ENCODE data around the gene NDUFV2.

Gene NDUFV2

DNA sequence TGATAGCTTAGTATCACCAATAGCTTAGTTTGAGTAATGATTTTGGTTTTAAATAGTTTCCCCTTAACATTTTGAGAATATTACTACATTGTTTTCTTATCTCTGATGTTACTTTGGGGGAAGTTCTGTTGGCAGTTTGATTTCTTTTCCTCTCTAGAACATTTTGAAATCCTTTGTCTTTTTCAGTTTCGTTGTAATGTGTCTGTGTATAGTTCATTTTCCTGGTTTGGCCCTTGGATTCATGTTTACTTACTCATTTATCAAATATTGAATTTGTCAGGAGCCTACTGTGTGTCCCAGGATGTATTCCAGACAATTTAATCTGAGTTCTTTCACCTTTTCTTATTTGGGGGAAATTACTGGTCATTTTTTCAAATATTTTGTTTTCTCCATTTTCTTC lies 50.8 kb downstream of the NDUFV2 start:
- no peaks in the 10 kb centered on the region for H3K9me2 ChIP-seq (replicated peaks; ENCODE audit: insufficient read depth, low read length)
- no peak overlapping the region for H2AFZ ChIP-seq (ENCODE audit: low read depth, low read length, severe bottlenecking)
- no peak overlapping the region for H3K27ac ChIP-seq (ENCODE audit: low read depth, low read length)
- no peaks in the 10 kb centered on the region for H3K27me3 ChIP-seq (ENCODE audit: low read length)
- H3K9me3 ChIP-seq (ENCODE audit: insufficient read depth, low read length): no peaks in the 10 kb centered on the region
- 0 out of 2 replicates have a peak, but pooled peaks cover 3% of the 10 kb centered on the region for H3K36me3 ChIP-seq (ENCODE audit: low read length)
- peaks cover 16% of the 10 kb centered on the region; the same call in 1 of the 2 replicates for H4K20me1 ChIP-seq (ENCODE audit: low read depth, low read length)
- TF ChIP-seq EZH2phosphoT487 (conservative IDR thresholded peaks at IDR 0.05; ENCODE audit: low read length): no peak
- TF ChIP-seq, protein P1, sequence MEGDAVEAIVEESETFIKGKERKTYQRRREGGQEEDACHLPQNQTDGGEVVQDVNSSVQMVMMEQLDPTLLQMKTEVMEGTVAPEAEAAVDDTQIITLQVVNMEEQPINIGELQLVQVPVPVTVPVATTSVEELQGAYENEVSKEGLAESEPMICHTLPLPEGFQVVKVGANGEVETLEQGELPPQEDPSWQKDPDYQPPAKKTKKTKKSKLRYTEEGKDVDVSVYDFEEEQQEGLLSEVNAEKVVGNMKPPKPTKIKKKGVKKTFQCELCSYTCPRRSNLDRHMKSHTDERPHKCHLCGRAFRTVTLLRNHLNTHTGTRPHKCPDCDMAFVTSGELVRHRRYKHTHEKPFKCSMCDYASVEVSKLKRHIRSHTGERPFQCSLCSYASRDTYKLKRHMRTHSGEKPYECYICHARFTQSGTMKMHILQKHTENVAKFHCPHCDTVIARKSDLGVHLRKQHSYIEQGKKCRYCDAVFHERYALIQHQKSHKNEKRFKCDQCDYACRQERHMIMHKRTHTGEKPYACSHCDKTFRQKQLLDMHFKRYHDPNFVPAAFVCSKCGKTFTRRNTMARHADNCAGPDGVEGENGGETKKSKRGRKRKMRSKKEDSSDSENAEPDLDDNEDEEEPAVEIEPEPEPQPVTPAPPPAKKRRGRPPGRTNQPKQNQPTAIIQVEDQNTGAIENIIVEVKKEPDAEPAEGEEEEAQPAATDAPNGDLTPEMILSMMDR (IDR thresholded peaks at IDR 0.05; ENCODE audit: insufficient read depth, low read length, poor library complexity, severe bottlenecking): no peak
- no peak overlapping the region for H3K9ac ChIP-seq (ENCODE audit: low read length)
- H3K4me3 ChIP-seq (ENCODE audit: insufficient read depth, low read length, poor library complexity, severe bottlenecking): no peak overlapping the region
- H3K4me2 ChIP-seq (ENCODE audit: low read depth, low read length, poor library complexity, severe bottlenecking): no peak overlapping the region
- H3F3A ChIP-seq (ENCODE audit: insufficient read depth): no peaks in the 10 kb centered on the region
- peaks cover 93% of the 10 kb centered on the region for H3K79me2 ChIP-seq (ENCODE audit: insufficient read depth, low read length)

DNA sequence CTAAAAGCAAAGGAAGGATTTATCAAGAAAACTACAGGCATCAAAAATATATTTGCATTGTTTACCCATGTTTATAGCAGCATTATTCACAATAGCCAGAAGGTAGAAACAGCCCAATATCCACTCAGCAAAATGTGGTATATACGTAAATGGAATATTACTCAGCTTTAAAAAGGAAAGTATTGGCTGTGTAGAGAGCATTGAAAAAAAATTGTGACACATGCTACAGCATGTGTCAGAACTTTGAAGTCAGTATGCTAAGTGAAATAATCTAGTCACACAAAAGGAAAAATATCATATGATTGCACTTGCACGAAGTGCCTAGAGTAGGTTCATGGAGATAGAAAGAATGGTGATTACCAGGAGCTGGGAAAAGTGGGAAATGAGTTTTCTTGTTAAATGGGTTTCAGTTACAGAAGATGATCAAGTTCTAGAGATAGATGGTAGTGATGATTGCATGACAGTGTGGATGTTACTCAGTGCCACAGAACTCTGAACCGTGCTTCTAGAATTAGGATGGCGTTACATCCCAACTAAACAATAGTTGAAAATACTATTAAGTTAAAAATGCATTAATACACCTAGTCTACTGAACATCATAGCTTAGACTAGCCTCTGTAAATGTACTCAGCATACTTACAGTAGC lies 54.2 kb downstream of the NDUFV2 start:
- Histone ChIP-seq H3K4me2 (ENCODE audit: low read depth, low read length, poor library complexity, severe bottlenecking) (no peak overlapping the region), H3F3A (ENCODE audit: insufficient read depth) (no peaks in the 10 kb centered on the region), H4K20me1 (ENCODE audit: low read depth, low read length) (0 out of 2 replicates have a peak, but pooled peaks cover 10% of the 10 kb centered on the region), H3K79me2 (ENCODE audit: insufficient read depth, low read length) (peaks cover 81% of the 10 kb centered on the region), H3K9ac (ENCODE audit: low read length) (no peak overlapping the region), H3K27me3 (ENCODE audit: low read length) (no peaks in the 10 kb centered on the region), H3K4me3 (ENCODE audit: insufficient read depth, low read length, poor library complexity, severe bottlenecking) (no peak overlapping the region), H3K9me3 (ENCODE audit: insufficient read depth, low read length) (no peaks in the 10 kb centered on the region), H2AFZ (ENCODE audit: low read depth, low read length, severe bottlenecking) (no peak overlapping the region), H3K27ac (ENCODE audit: low read depth, low read length) (no peak overlapping the region), H3K36me3 (ENCODE audit: low read length) (0 out of 2 replicates have a peak, but pooled peaks cover 3% of the 10 kb centered on the region), H3K9me2 (replicated peaks; ENCODE audit: insufficient read depth, low read length) (no peaks in the 10 kb centered on the region)
- TF ChIP-seq EZH2phosphoT487 (conservative IDR thresholded peaks at IDR 0.05; ENCODE audit: low read length): no peak
- TF ChIP-seq, protein P1 (IDR thresholded peaks at IDR 0.05; ENCODE audit: insufficient read depth, low read length, poor library complexity, severe bottlenecking): no peak

DNA sequence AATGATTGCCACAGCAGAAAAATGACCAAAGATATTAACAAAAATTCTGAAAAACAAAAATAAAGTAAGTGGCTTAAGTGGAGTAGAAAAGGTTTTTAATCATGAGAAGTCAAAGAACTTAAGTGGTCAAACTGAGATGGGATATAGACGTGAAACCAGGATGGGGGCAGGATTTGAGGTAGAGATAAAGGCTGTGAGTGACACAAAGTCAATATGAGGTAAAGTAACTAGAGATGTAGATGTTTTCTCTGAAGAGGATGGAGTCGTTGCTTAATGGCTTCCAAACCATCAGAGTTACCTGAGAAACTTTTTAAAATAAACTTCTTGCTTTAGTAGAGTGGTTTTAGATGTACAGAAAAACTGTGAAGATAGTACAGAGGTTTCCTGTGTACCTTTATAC lies 55.3 kb downstream of the NDUFV2 start:
- Histone ChIP-seq H3K4me2 (ENCODE audit: low read depth, low read length, poor library complexity, severe bottlenecking) (no peak overlapping the region), H2AFZ (ENCODE audit: low read depth, low read length, severe bottlenecking) (no peak overlapping the region), H4K20me1 (ENCODE audit: low read depth, low read length) (0 out of 2 replicates have a peak, but pooled peaks cover 10% of the 10 kb centered on the region), H3K9me3 (ENCODE audit: insufficient read depth, low read length) (no peaks in the 10 kb centered on the region), H3K9ac (ENCODE audit: low read length) (no peak overlapping the region), H3K79me2 (ENCODE audit: insufficient read depth, low read length) (peaks cover 79% of the 10 kb centered on the region), H3K36me3 (ENCODE audit: low read length) (0 out of 2 replicates have a peak, but pooled peaks cover 3% of the 10 kb centered on the region), H3K27ac (ENCODE audit: low read depth, low read length) (no peak overlapping the region), H3K9me2 (replicated peaks; ENCODE audit: insufficient read depth, low read length) (no peaks in the 10 kb centered on the region), H3F3A (ENCODE audit: insufficient read depth) (no peaks in the 10 kb centered on the region), H3K27me3 (ENCODE audit: low read length) (no peaks in the 10 kb centered on the region), H3K4me3 (ENCODE audit: insufficient read depth, low read length, poor library complexity, severe bottlenecking) (no peak overlapping the region)
- TF ChIP-seq, protein P1 (IDR thresholded peaks at IDR 0.05; ENCODE audit: insufficient read depth, low read length, poor library complexity, severe bottlenecking): no peak
- TF ChIP-seq EZH2phosphoT487 (conservative IDR thresholded peaks at IDR 0.05; ENCODE audit: low read length): no peak

All from SU-DHL-6 (cell line).